MM.1S (cell line): ENCODE measurements around the gene NEDD4L.

Source experiments
- DNase-seq: peaks from one replicate; pipeline ENCODE4 v3.0.0-alpha.2; 2015
- H2AFZ ChIP-seq: fragments of 300-600 bp; sonication (generic); 2 replicates; pipeline ENCODE4 v1.6.0; 2016; ENCODE audit warnings: antibody characterized with exemption, low read length
- H3F3A ChIP-seq: fragments of 300-600 bp; sonication (generic); 2 replicates; pipeline ENCODE4 v1.6.1; 2016; ENCODE audit warnings: mild to moderate bottlenecking, antibody characterized with exemption, low read length, moderate library complexity, mixed read lengths; ENCODE audit not compliant: insufficient read depth
- H3K27ac ChIP-seq: fragments of 300-600 bp; sonication (generic); 2 replicates; pipeline ENCODE4 v1.5.1; 2016; ENCODE audit warnings: mild to moderate bottlenecking, low read length
- H3K27me3 ChIP-seq: fragments of 300-600 bp; sonication (generic); replicated peaks from 2 replicates; pipeline ENCODE4 v1.6.0; 2016; ENCODE audit warnings: low read length; ENCODE audit not compliant: insufficient read depth
- H3K36me3 ChIP-seq: fragments of 300-600 bp; sonication (generic); replicated peaks from 2 replicates; pipeline ENCODE4 v1.6.1; 2016; ENCODE audit warnings: mild to moderate bottlenecking, low read length, mixed read lengths; ENCODE audit not compliant: insufficient read depth
- H3K4me1 ChIP-seq: fragments of 300-600 bp; sonication (generic); 2 replicates; pipeline ENCODE4 v1.6.1; 2016; ENCODE audit warnings: low read length, mixed read lengths
- H3K4me2 ChIP-seq: fragments of 300-600 bp; sonication (generic); 2 replicates; pipeline ENCODE4 v1.6.0; 2016; ENCODE audit warnings: low read depth, low read length
- H3K4me3 ChIP-seq: fragments of 300-600 bp; sonication (generic); 2 replicates; pipeline ENCODE4 v1.5.1; 2016; ENCODE audit warnings: low read length, mixed read lengths
- H3K79me2 ChIP-seq: fragments of 300-600 bp; sonication (generic); 2 replicates; pipeline ENCODE4 v1.6.1; 2016; ENCODE audit warnings: mixed run types, low read length, mixed read lengths
- H3K9ac ChIP-seq: fragments of 300-600 bp; sonication (generic); 2 replicates; pipeline ENCODE4 v1.6.1; 2016; ENCODE audit warnings: low read length, mixed read lengths
- H3K9me2 ChIP-seq: fragments of 300-600 bp; sonication (generic); replicated peaks from 2 replicates; pipeline ENCODE4 v1.6.1; 2016; ENCODE audit warnings: mild to moderate bottlenecking, low read length, mixed read lengths; ENCODE audit not compliant: insufficient read depth
- H3K9me3 ChIP-seq: fragments of 300-600 bp; sonication (generic); replicated peaks from 2 replicates; pipeline ENCODE4 v1.6.1; 2016; ENCODE audit warnings: mild to moderate bottlenecking, low read length, mixed read lengths; ENCODE audit not compliant: insufficient read depth
- H4K20me1 ChIP-seq: fragments of 300-600 bp; sonication (generic); 2 replicates; pipeline ENCODE4 v1.6.1; 2016; ENCODE audit warnings: mild to moderate bottlenecking, low read length, moderate library complexity, mixed read lengths; ENCODE audit not compliant: insufficient read depth
- CTCF ChIP-seq: fragments of 300-600 bp; sonication (generic); IDR thresholded peaks from 2 replicates; pipeline ENCODE4 v1.5.1; 2016; ENCODE audit warnings: antibody characterized with exemption, low read length, mixed read lengths
- EZH2 ChIP-seq: fragments of 300-600 bp; sonication (generic); optimal IDR thresholded peaks from 2 replicates; pipeline ENCODE3; 2017; ENCODE audit warnings: low read depth, mild to moderate bottlenecking, antibody characterized with exemption, low read length, mixed read lengths
- EZH2phosphoT487 ChIP-seq: fragments of 300-600 bp; sonication (generic); IDR thresholded peaks from 2 replicates; pipeline ENCODE4 v1.6.1; 2018; ENCODE audit warnings: antibody characterized with exemption, low read length

NEDD4L gene

GRCh38 chr18:58387716-58388115, 343.7 kb downstream of the NEDD4L start:
- DNase-seq = no peak
- no peak overlapping the region for H3K4me3 ChIP-seq
- no peaks in the 10 kb centered on the region for H4K20me1 ChIP-seq
- H3K9me3 ChIP-seq = no peaks in the 10 kb centered on the region
- no peaks in the 10 kb centered on the region for H3K79me2 ChIP-seq
- no peaks in the 10 kb centered on the region for H3K27me3 ChIP-seq
- no peak overlapping the region for H2AFZ ChIP-seq
- TF ChIP-seq EZH2phosphoT487 = no peak
- no peak for TF ChIP-seq CTCF
- TF ChIP-seq EZH2 = no peak
- H3K9ac ChIP-seq = no peak overlapping the region
- no peak overlapping the region for H3K27ac ChIP-seq
- H3K4me1 ChIP-seq = no peaks in the 10 kb centered on the region
- no peaks in the 10 kb centered on the region for H3K36me3 ChIP-seq
- H3F3A ChIP-seq = no peaks in the 10 kb centered on the region
- H3K4me2 ChIP-seq = no peak overlapping the region
- no peaks in the 10 kb centered on the region for H3K9me2 ChIP-seq

- H4K20me1 ChIP-seq = no peaks in the 10 kb centered on the region
- no peaks in the 10 kb centered on the region for H3K36me3 ChIP-seq
- no peaks in the 10 kb centered on the region for H3K9me3 ChIP-seq
- H3F3A ChIP-seq = no peaks in the 10 kb centered on the region
- no peak overlapping the region for H3K27ac ChIP-seq
- H2AFZ ChIP-seq = no peak overlapping the region
- H3K9me2 ChIP-seq = no peaks in the 10 kb centered on the region
- no peak overlapping the region for H3K9ac ChIP-seq
- H3K27me3 ChIP-seq = no peaks in the 10 kb centered on the region
- H3K79me2 ChIP-seq = no peaks in the 10 kb centered on the region
- no peak overlapping the region for H3K4me3 ChIP-seq
- DNase-seq = no peak
- TF ChIP-seq EZH2 (no peak), EZH2phosphoT487 (no peak)
- H3K4me2 ChIP-seq = no peak overlapping the region
- no peaks in the 10 kb centered on the region for H3K4me1 ChIP-seq
Measured at GRCh38 chr18:58388736-58389135, 344.7 kb downstream of the NEDD4L start.

GRCh38 chr18:58389745-58390144, 345.7 kb downstream of the NEDD4L start:
- TF ChIP-seq CTCF = no peak
- TF ChIP-seq EZH2 = no peak
- no peak for TF ChIP-seq EZH2phosphoT487
- H3K79me2 ChIP-seq = no peaks in the 10 kb centered on the region
- H2AFZ ChIP-seq = no peak overlapping the region
- no peak overlapping the region for H3K9ac ChIP-seq
- no peaks in the 10 kb centered on the region for H3K36me3 ChIP-seq
- H3K4me2 ChIP-seq = no peak overlapping the region
- DNase-seq = no peak
- H4K20me1 ChIP-seq = no peaks in the 10 kb centered on the region
- no peaks in the 10 kb centered on the region for H3F3A ChIP-seq
- no peak overlapping the region for H3K27ac ChIP-seq
- H3K4me1 ChIP-seq = no peaks in the 10 kb centered on the region
- no peaks in the 10 kb centered on the region for H3K27me3 ChIP-seq
- H3K9me3 ChIP-seq = no peaks in the 10 kb centered on the region
- no peaks in the 10 kb centered on the region for H3K9me2 ChIP-seq
- H3K4me3 ChIP-seq = no peak overlapping the region

- Histone ChIP-seq H3K4me2 (no peak overlapping the region), H3K9me3 (no peaks in the 10 kb centered on the region), H4K20me1 (no peaks in the 10 kb centered on the region), H3K27ac (no peak overlapping the region), H3K36me3 (no peaks in the 10 kb centered on the region), H3K4me1 (no peaks in the 10 kb centered on the region), H3K9me2 (no peaks in the 10 kb centered on the region), H2AFZ (no peak overlapping the region), H3K79me2 (no peaks in the 10 kb centered on the region), H3F3A (no peaks in the 10 kb centered on the region), H3K9ac (no peak overlapping the region), H3K27me3 (no peaks in the 10 kb centered on the region), H3K4me3 (no peak overlapping the region)
- no peak for DNase-seq
- no peak for TF ChIP-seq EZH2
- no peak for TF ChIP-seq EZH2phosphoT487
- no peak for TF ChIP-seq CTCF
Measured at GRCh38 chr18:58390399-58390798, 346.4 kb downstream of the NEDD4L start.
